Activated CD4-positive, alpha-beta T cell treated with anti-CD3 and anti-CD28 coated beads, Interleukin-2, amount 10 ng/mL, durations not matched to agents 7 days and 5 days (primary cell): ENCODE data around the gene ZBTB37. TPM values are rescaled to one million over a fixed set of nuclear protein-coding genes. Genes with fewer than 3 reads are reported as not detected.

Source experiments
- CTCF ChIA-PET: fragments of 350-600 bp; sonication (Branson Sonifier 250); formaldehyde crosslinking; loops from one replicate; lab custom pipeline; 2021; ENCODE audit warnings: antibody characterized with exemption; lab: Charles Lee
- POLR2A ChIA-PET: fragments of 350-600 bp; sonication (Branson Sonifier 250); formaldehyde crosslinking; loops from one replicate; lab custom pipeline; 2021; ENCODE audit warnings: antibody characterized with exemption; lab: Charles Lee
- DNase-seq: peaks from one replicate; pipeline ENCODE4 v3.0.0-alpha.2; 2020
- H3K27ac Mint-ChIP-seq: one replicate; pipeline ENCODE4 v1.8.0; 2021; ENCODE audit warnings: mild to moderate bottlenecking, moderate library complexity, mixed read lengths
- H3K27me3 Mint-ChIP-seq: one replicate; pipeline ENCODE4 v1.8.0; 2021; ENCODE audit warnings: mixed read lengths
- H3K36me3 Mint-ChIP-seq: one replicate; pipeline ENCODE4 v1.8.0; 2021; ENCODE audit warnings: low read depth, mixed read lengths
- H3K4me1 Mint-ChIP-seq: one replicate; pipeline ENCODE4 v1.8.0; 2021; ENCODE audit warnings: mixed read lengths
- H3K4me3 Mint-ChIP-seq: one replicate; pipeline ENCODE4 v1.8.0; 2021; ENCODE audit warnings: mild to moderate bottlenecking, moderate library complexity, mixed read lengths
- H3K9me3 Mint-ChIP-seq: one replicate; pipeline ENCODE4 v1.8.0; 2021; ENCODE audit warnings: mixed read lengths
- total RNA-seq, 2 experiments: library from RNA; stranded (reverse); gene quantifications; one replicate each; pipeline ENCODE4 v1.2.3, GENCODE V29; 2021

Gene ZBTB37
- total RNA-seq, 2 experiments from 2014 or later, result 10.2 to 10.9 TPM

DNA sequence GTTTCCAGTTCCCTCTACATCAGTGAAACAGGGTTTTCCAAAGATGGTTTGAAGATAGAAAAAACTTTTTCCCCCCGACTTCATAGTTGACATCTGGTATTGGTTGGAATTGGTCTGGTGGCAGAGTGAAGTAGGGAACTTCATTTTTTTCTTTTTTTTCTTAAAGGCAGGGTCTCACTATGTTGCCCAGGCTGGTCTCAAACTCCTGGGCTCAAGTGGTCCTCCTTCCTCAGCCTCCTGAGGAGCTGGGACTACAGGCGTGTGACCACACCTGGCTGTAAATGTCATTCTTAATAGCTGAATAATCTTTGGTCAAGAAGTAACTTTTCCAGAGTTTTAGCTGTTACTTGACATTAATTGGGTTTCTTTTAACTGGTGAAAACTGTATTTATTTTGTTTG lies 21.7 kb downstream of the ZBTB37 start:
- Mint-ChIP-seq H3K36me3 (peaks cover 48% of the 10 kb centered on the region), H3K27ac (no peak overlapping the region), H3K27me3 (no peaks in the 10 kb centered on the region), H3K9me3 (no peaks in the 10 kb centered on the region), H3K4me3 (no peak overlapping the region), H3K4me1 (peaks cover 16% of the 10 kb centered on the region)
- CTCF ChIA-PET, result interaction anchor here (0.8 to 1.2 kb wide), 2 partner anchors 8 to 58 kb away, joined by 3 read pairs; no protein-coding TSS in a partner anchor
- POLR2A ChIA-PET, result no interaction called here
- DNase-seq, result no peak

DNA sequence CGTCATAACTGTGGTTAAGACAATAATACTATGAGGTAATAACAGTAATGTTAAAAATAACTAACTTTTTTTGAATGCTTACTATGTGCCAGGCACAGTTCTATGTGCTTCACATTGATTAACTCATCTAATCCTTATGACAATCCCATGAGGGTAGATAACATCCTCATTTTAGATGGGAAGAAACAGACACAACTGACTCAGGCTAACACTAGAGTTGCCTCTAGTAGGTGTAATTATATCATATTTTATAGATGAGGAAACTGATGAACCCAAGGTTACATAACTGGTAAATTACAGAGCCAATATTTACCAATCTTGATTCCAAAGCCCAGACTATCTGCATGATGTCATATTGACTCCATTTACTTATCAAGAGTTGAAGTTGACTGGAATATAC lies 25.4 kb downstream of the ZBTB37 start:
- ChIA-PET CTCF (no interaction called here), POLR2A (no interaction called here)
- Mint-ChIP-seq H3K27ac (no peak overlapping the region), H3K9me3 (no peaks in the 10 kb centered on the region), H3K27me3 (no peaks in the 10 kb centered on the region), H3K4me1 (no peaks in the 10 kb centered on the region), H3K36me3 (peaks cover 24% of the 10 kb centered on the region), H3K4me3 (no peak overlapping the region)
- no peak for DNase-seq

DNA sequence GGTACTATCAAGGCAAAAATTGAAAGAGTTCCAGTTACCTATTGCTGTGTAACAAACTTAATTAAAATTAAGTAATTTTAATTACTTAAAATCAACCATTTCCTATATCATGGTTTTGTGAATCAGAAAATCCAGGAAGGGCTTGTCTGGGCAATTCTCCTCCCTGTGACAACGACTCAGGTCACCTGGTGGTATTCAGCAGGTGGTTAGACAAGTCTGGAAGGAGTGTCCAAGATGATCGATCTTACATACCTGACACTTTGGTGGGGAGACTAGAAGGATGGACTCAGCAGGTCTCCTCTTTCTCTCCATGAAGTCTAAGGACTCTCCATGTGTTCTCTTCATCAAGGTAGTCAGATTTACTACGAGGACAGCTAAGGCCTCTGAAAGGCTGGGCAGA lies 26.0 kb downstream of the ZBTB37 start:
- no peak for DNase-seq
- H3K27me3 Mint-ChIP-seq, result no peaks in the 10 kb centered on the region
- ChIA-PET CTCF (no interaction called here), POLR2A (interaction anchor here (0.6 kb wide), 1 partner anchor 259 kb away, joined by 3 read pairs; no protein-coding TSS in a partner anchor)
- no peak overlapping the region for H3K27ac Mint-ChIP-seq
- no peaks in the 10 kb centered on the region for H3K9me3 Mint-ChIP-seq
- H3K36me3 Mint-ChIP-seq, result peaks cover 24% of the 10 kb centered on the region
- no peaks in the 10 kb centered on the region for H3K4me1 Mint-ChIP-seq
- H3K4me3 Mint-ChIP-seq, result no peak overlapping the region

DNA sequence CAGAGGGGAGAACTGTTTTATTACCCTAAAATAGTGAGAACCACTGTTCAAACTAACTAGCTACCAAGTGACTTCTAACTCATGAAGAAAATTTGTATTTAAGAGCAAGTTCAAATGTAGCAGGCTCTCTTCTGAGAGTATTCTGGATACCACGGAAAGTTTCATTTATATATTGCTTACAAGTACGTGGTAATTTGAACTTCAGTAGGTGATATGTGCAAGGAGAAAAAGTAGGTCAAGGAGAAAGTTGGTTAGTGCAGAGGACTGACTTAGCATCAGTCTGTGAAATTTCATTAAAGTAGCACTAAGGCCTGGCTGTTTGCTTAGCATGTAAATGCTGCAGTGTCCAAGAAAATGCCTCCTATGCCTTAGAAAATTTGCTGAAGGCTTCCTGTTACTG lies 32.2 kb downstream of the ZBTB37 start:
- H3K9me3 Mint-ChIP-seq, result no peaks in the 10 kb centered on the region
- ChIA-PET CTCF (no interaction called here), POLR2A (no interaction called here)
- H3K4me3 Mint-ChIP-seq, result no peak overlapping the region
- DNase-seq, result no peak
- H3K27ac Mint-ChIP-seq, result no peak overlapping the region
- peaks cover 3% of the 10 kb centered on the region for H3K4me1 Mint-ChIP-seq
- no peaks in the 10 kb centered on the region for H3K27me3 Mint-ChIP-seq
- H3K36me3 Mint-ChIP-seq, result peaks cover 4% of the 10 kb centered on the region

DNA sequence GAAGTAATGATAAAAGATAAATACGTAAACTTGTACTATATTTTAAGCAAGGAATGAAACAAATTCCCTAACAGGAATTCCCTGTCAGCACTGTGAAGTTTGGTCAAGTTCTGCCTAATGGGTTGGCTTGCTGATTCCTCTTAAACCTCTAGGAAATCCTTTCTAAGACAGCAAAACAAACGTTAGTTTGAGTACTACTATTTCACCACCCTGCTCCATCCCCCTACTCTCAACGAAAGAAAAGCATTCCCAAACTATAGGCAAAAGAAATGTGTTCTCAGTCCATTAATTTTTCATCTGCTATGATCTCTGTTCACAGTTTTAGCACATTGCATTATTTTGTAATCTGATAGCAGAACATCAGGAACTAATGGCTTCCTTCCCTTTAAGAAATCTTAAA lies 32.8 kb downstream of the ZBTB37 start:
- POLR2A ChIA-PET, result no interaction called here
- H3K27me3 Mint-ChIP-seq, result no peaks in the 10 kb centered on the region
- peaks cover 3% of the 10 kb centered on the region for H3K4me1 Mint-ChIP-seq
- peaks cover 4% of the 10 kb centered on the region for H3K36me3 Mint-ChIP-seq
- DNase-seq, result no peak
- no peaks in the 10 kb centered on the region for H3K9me3 Mint-ChIP-seq
- H3K4me3 Mint-ChIP-seq, result no peak overlapping the region
- no peak overlapping the region for H3K27ac Mint-ChIP-seq
- CTCF ChIA-PET, result no interaction called here

DNA sequence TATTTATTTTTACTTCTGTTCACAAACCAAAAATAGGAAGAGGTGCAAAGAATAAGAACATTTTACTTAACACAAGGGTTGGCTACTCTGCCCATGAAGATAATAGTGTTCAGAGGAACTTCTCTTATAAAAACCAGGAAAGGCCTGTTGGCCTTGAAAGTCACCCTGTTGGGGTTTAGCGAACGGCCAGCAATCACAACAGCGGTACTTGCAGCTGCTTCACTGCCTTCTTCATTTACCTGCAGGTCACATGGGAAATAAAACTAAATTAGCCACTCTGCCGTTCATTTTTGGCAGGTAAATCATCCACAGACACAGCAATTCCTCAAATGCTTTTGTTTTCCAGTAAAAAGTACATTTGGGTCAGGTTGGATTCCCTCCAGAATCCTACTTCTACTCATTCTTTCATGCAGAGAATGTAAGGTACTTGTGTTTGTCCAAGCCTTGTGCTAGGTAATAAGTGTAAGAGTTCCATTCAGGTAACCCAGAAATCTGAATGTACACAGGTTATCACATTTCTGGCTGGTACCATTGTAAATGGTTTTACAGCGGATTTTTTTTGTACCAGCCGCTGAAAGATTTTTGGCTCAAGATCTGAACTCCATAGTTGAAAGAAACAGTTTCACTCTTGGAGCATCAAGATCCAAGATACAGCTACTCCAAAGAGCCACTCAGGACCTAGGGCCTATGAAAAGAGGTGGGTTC lies 35.8 kb downstream of the ZBTB37 start:
- no peaks in the 10 kb centered on the region for H3K36me3 Mint-ChIP-seq
- H3K27ac Mint-ChIP-seq, result no peak overlapping the region

DNA sequence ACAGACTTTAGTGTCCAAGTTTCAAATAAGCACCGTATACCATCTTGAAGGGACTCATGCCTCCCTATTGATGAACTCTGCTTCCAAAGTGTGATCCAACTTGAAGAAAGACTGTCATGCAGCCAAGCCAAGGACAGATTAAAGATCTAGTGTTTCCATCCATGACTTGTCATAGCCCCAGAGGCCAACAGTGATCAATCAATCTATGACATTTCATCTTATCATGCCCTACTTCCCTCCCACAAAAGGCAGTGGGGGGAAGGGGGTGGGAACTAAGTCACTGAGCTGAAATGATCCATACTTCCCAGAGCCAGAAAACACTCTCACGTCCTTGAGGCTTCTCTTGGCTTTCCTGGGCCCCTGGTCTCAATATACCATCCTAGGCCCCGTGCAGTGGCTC lies 44.9 kb downstream of the ZBTB37 start:
- no peaks in the 10 kb centered on the region for H3K36me3 Mint-ChIP-seq
- no peaks in the 10 kb centered on the region for H3K27me3 Mint-ChIP-seq
- no peak overlapping the region for H3K4me3 Mint-ChIP-seq
- H3K4me1 Mint-ChIP-seq, result no peaks in the 10 kb centered on the region
- POLR2A ChIA-PET, result no interaction called here
- DNase-seq, result no peak
- CTCF ChIA-PET, result no interaction called here
- no peak overlapping the region for H3K27ac Mint-ChIP-seq
- H3K9me3 Mint-ChIP-seq, result no peaks in the 10 kb centered on the region

More for the DNA sequence above, 35.8 kb downstream of the ZBTB37 start:
- POLR2A ChIA-PET, result no interaction called here
- CTCF ChIA-PET, result interaction anchor here (0.5 to 0.6 kb wide), 2 partner anchors 190 to 828 kb away, joined by 3 to 4 read pairs; no protein-coding TSS in a partner anchor
- H3K27me3 Mint-ChIP-seq, result no peaks in the 10 kb centered on the region
- H3K4me3 Mint-ChIP-seq, result no peak overlapping the region
- DNase-seq, result no peak
- H3K9me3 Mint-ChIP-seq, result no peaks in the 10 kb centered on the region
- H3K4me1 Mint-ChIP-seq, result peaks cover 3% of the 10 kb centered on the region

DNA sequence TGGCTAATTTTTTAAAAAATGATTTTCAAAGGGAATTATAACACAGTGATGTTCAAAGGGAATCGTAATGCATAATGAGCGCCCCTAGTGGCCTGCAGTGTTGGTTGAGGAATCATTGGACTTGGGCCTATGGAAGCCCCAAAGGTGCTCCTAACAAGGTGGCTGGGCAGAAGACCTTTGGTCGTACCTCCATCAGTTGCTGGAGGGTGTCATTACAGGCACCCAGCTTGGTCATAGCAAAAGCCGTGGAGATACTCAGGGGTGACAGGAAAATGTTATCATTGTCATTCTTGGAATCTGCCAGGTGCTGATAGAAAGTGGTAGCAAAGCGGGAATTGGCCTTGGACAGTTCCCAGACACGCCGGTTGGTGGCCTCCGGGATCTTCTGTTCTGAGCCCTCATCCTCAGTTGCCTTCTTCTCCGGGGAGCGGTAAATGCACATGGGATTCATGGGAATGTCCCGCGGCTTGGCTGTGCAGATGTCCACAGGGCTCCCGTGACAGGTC lies 46.2 kb downstream of the ZBTB37 start:
- ChIA-PET POLR2A (no interaction called here), CTCF (interaction anchor here (0.6 kb wide), 1 partner anchor 483 kb away, joined by 3 read pairs; no protein-coding TSS in a partner anchor)
- no peaks in the 10 kb centered on the region for H3K27me3 Mint-ChIP-seq
- H3K4me1 Mint-ChIP-seq, result no peaks in the 10 kb centered on the region
- H3K9me3 Mint-ChIP-seq, result no peaks in the 10 kb centered on the region
- H3K27ac Mint-ChIP-seq, result no peak overlapping the region
- H3K4me3 Mint-ChIP-seq, result no peak overlapping the region
- no peaks in the 10 kb centered on the region for H3K36me3 Mint-ChIP-seq
- peak; percentile 14 for DNase-seq

DNA sequence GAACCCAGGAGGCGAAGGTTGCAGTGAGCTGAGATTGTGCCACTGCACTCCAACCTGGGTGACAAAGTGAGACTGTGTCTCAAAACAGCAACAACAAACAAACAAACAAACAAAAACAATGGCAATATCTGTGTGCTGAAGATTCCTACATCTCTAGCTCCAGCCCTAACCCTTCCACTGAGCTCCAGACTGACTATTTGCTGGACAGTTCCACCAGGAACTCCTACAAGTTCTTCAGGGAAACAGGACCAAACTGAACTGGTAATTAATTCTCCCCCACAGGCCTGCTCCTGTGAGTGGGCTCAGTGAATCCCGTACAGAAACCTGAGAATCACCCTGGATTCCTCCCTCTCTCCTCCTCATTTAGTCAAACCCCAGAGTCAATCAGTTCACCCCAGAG lies 47.4 kb downstream of the ZBTB37 start:
- POLR2A ChIA-PET, result no interaction called here
- no peaks in the 10 kb centered on the region for H3K9me3 Mint-ChIP-seq
- H3K4me3 Mint-ChIP-seq, result no peak overlapping the region
- DNase-seq, result no peak
- no peaks in the 10 kb centered on the region for H3K27me3 Mint-ChIP-seq
- H3K36me3 Mint-ChIP-seq, result no peaks in the 10 kb centered on the region
- no peak overlapping the region for H3K27ac Mint-ChIP-seq
- CTCF ChIA-PET, result no interaction called here
- no peaks in the 10 kb centered on the region for H3K4me1 Mint-ChIP-seq

DNA sequence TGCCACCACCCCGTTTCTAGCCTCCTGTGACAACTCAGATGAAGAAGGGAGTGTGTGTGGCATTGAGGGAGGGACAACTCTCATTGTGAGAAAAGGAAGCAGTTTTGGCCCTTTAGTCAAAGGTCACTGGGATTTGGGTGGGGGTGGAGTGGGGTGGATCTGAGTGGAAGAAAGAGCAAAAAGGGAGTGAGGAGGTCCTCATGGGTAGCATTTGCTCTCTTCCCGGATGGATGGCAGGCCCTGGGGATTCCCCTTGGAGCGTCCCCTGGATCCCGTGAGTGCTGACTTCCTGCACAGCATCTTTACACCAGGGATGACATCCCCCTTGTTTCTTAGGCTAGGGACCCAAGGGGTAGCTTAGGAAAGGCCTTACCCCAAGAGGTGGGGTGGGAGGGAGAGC lies 48.5 kb downstream of the ZBTB37 start:
- ChIA-PET POLR2A (no interaction called here), CTCF (interaction anchor here (1.0 kb wide), 1 partner anchor 18 kb away, joined by 3 read pairs; no protein-coding TSS in a partner anchor)
- no peaks in the 10 kb centered on the region for H3K9me3 Mint-ChIP-seq

DNA sequence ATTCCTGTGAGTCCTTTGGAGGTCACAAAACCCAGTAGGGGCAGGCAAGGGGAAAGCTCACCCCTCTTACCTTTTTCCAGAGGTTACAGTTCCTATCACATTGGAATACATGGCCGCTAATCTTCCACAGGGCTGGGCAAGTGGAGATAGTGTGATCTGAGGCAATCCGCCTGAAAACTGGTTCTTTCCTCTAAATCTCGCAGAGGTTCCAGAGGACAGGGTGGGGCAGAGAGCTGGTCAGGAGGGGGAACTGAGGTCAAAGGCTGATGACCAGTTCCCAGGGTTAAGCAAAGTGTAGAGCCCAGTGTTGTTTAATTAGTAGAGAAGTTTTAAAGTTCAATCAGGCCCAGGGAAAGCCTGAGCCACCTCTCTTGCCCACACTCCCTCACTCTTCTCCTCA lies 49.0 kb downstream of the ZBTB37 start, which contains the start of gene SERPINC1:
SERPINC1 (minus strand) TSS at position 179 of the 400 bp plus-strand sequence; CDS start at position 111, 68 bp downstream.
- H3K4me3 Mint-ChIP-seq, result no peak within 1 kb of the TSS
- no peaks in the 10 kb centered on the region for H3K36me3 Mint-ChIP-seq
- ChIA-PET CTCF (interaction anchor here (1.0 kb wide), 1 partner anchor 17 kb away, joined by 3 read pairs; no protein-coding TSS in a partner anchor), POLR2A (no interaction called here)
- H3K27ac Mint-ChIP-seq, result peak within 1 kb of the TSS; percentile 7
- H3K9me3 Mint-ChIP-seq, result no peaks in the 10 kb centered on the region
- no peaks in the 10 kb centered on the region for H3K4me1 Mint-ChIP-seq
- DNase-seq, result no peak
- no peaks in the 10 kb centered on the region for H3K27me3 Mint-ChIP-seq

More for the DNA sequence above, 48.5 kb downstream of the ZBTB37 start:
- no peak overlapping the region for H3K4me3 Mint-ChIP-seq
- H3K4me1 Mint-ChIP-seq, result no peaks in the 10 kb centered on the region
- H3K27ac Mint-ChIP-seq, result peak overlapping the region; percentile 7
- no peak for DNase-seq
- H3K27me3 Mint-ChIP-seq, result no peaks in the 10 kb centered on the region
- H3K36me3 Mint-ChIP-seq, result no peaks in the 10 kb centered on the region

DNA sequence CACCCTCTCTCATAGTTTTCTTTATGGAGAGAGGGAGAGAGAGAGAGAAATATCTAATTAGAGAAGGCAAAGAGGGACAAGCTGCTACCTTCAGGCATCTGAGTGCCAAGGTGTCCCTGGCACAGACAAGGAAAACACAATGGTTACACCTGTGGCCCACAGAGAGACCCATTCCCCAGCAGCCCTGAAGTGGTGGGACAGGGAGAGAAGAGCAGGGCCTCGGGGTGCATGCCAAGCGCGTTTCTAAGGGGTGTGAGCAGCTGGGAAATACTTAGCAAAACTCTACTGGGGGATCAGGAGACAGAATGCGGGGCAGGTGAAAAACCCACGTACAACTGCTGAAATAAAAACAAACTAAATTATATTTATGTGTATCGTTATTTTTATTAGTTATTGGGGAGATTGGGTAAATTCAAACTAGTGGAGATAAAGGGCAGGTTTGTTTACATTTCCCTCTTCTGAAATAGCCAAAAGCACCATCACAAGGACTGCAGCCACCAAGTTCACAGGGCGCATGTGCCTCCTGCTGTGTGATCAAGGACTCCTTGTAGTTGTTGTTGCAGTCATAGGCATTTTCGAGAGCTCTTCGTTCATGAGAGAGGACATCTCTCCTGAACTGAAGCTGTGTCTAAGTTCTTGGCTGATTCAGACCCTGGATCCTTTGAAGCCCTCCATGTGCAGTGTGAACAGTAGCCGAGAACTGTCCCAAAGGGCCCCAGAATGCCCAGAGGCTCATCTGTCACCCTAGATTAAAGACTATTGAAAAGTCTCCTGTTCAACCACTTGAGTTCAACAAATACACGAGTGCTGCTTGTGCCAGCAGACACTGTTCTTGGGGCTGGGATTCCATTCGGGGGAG lies 49.7 kb downstream of the ZBTB37 start:
- Mint-ChIP-seq H3K4me1 (no peaks in the 10 kb centered on the region), H3K9me3 (no peaks in the 10 kb centered on the region), H3K4me3 (no peak overlapping the region), H3K27ac (no peak overlapping the region), H3K27me3 (no peaks in the 10 kb centered on the region), H3K36me3 (no peaks in the 10 kb centered on the region)
- ChIA-PET POLR2A (no interaction called here), CTCF (interaction anchor here (1.0 kb wide), 1 partner anchor 17 kb away, joined by 3 read pairs; no protein-coding TSS in a partner anchor)
- DNase-seq, result no peak

DNA sequence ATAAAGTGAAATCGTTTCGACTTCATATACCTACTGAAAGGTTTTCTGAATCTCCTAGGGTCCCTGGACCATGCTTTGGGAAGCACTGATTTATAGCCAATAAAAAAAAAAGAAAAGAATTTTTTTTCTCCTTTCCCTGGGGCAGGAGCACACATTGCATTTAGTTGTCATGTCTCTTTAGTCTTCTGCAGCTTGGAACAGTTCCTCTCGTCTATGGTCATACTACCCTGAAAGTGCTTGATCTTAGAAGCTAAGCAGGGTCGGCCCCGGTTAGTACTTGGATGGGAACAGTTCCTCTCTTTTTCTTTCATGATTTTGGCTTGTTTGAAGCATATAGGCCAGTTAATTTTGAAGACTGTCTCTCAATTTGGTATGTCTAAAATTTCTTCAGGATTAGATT lies 52.7 kb downstream of the ZBTB37 start:
- no peak overlapping the region for H3K4me3 Mint-ChIP-seq
- no peaks in the 10 kb centered on the region for H3K4me1 Mint-ChIP-seq
- ChIA-PET POLR2A (no interaction called here), CTCF (no interaction called here)
- H3K36me3 Mint-ChIP-seq, result no peaks in the 10 kb centered on the region
- no peak for DNase-seq
- H3K27ac Mint-ChIP-seq, result no peak overlapping the region
- H3K27me3 Mint-ChIP-seq, result no peaks in the 10 kb centered on the region
- no peaks in the 10 kb centered on the region for H3K9me3 Mint-ChIP-seq
